ENCODE data around the gene OTX1. TPM values are rescaled to one million over a fixed set of nuclear protein-coding genes. Genes with fewer than 3 reads are reported as not detected.

OTX1 gene
- total RNA-seq, 3 donors from 2014 or later = 0.22 TPM; not detected in 2

- no peaks in the 10 kb centered on the region for H3K4me1 ChIP-seq (ENCODE audit: low read depth)
- no peaks in the 10 kb centered on the region for H3K9me3 ChIP-seq
- ATAC-seq = no peak
- TF ChIP-seq CTCF (IDR thresholded peaks at IDR 0.05) = no peak
- DNase-seq = no peak
- H3K36me3 ChIP-seq (ENCODE audit: low read depth) = no peaks in the 10 kb centered on the region
- no peak overlapping the region for H3K4me3 ChIP-seq
- intact Hi-C loops (cut with DNase I, micrococcal nuclease) = no loop called here
These were observed 12.6 kb upstream of the OTX1 start for GRCh38 chr2:63038034-63038433.

GRCh38 chr2:63040586-63040985 is 10.0 kb upstream of the OTX1 start:
- intact Hi-C loops (cut with DNase I, micrococcal nuclease) = no loop called here
- H3K4me3 ChIP-seq = no peak overlapping the region
- H3K4me1 ChIP-seq (ENCODE audit: low read depth) = no peaks in the 10 kb centered on the region
- DNase-seq (no peak), ATAC-seq (no peak)
- no peaks in the 10 kb centered on the region for H3K9me3 ChIP-seq
- TF ChIP-seq CTCF (IDR thresholded peaks at IDR 0.05) = no peak
- no peaks in the 10 kb centered on the region for H3K36me3 ChIP-seq (ENCODE audit: low read depth)

DNA sequence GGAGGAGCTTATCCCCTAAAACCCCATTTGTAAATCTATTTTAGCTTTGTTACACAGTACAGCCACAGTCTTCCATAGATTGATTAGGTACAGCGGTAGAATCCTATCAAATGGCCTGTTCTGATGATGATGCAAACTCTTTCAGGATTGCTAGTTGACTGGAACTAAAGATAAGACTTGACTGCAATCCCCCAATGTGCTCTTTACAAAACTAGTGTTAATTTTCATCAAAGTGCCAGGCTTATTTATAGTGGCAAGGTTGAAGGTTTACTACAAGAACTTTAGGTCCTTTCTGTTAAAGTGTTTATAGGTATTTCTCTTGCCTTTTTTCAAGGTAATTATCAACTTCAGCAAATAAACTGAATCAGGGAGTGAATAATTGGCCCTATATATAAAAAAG is 9.0 kb upstream of the OTX1 start:
- ATAC-seq = no peak
- intact Hi-C loops (cut with DNase I, micrococcal nuclease) = no loop called here
- no peaks in the 10 kb centered on the region for H3K4me1 ChIP-seq (ENCODE audit: low read depth)
- no peaks in the 10 kb centered on the region for H3K9me3 ChIP-seq
- H3K4me3 ChIP-seq = no peak overlapping the region
- DNase-seq = no peak
- TF ChIP-seq CTCF (IDR thresholded peaks at IDR 0.05) = no peak
- no peaks in the 10 kb centered on the region for H3K36me3 ChIP-seq (ENCODE audit: low read depth)

DNA sequence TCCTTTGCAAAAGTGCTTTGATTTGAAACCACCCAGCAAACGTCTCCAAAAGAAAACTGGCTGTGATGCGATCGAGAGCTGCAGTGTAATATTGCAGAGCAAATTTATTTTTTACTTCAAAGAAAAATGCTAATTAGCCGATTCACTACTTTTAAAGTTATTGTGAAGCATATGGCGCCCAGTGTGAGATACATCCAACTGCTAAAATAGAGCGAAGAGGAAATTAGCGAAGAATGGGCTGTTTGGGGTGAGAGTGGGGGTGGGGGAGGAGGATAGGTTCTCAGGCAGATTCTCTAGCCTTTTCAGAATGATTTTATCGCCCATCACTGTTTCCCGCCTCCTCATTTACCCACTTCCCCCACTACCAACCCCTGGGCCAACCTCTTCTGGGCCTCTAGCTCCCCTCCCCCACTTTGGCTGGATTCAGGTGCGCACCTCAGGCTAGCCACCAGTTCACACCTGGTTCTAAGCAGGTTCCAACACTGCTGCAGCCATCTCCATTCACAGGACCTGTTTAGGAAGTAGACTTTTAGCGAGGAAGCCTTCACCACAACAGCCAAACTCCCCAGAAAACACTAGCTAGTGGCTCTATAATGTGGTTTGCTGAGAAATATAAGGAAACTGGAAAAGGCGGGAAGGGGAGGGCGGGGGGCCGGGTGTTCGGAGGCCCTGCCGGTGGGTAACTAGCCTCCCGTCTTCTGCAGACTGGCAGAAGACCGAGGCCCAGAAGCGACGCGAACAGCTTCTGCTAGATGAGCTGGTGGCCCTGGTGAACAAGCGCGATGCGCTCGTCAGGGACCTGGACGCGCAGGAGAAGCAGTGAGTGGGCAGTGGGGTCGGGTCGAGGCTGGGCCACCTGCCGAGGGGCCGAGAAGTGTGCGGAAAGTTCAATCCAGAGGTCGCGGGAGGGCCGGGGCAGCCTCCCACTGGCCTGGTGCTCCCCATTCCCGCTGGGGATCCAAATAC is 6.0 kb upstream of the OTX1 start:
- intact Hi-C loops (cut with DNase I, micrococcal nuclease) = no loop called here
- peak in 1 of 3 donors; percentile 44 for DNase-seq

DNA sequence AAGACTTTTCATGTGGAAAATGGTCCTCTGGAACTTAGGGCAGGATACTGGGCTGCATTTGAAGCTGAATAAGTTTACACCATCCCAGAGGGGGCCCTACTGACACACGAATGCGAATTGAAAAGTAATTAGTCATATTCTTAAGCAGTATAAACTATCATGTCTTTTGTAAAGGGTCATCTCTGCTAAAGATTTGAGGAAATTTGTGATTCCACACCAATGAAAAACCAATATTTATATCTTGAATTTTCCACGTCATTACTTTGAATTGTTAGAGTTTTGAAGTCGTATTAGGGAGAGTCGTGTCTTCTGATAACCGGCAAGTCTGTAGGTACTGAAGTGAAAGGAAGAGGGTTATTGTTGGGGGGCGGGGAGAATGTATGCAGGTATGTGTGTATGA is 4.1 kb upstream of the OTX1 start:
- peaks cover 27% of the 10 kb centered on the region for H3K4me1 ChIP-seq (ENCODE audit: low read depth)
- H3K9me3 ChIP-seq = no peaks in the 10 kb centered on the region
- DNase-seq = no peak
- intact Hi-C loops (cut with DNase I, micrococcal nuclease) = no loop called here
- no peak for TF ChIP-seq CTCF (IDR thresholded peaks at IDR 0.05)
- no peak overlapping the region for H3K4me3 ChIP-seq
- ATAC-seq = no peak
- H3K36me3 ChIP-seq (ENCODE audit: low read depth) = no peaks in the 10 kb centered on the region

More for the DNA sequence above, 6.0 kb upstream of the OTX1 start:
- Histone ChIP-seq H3K4me3 (no peak overlapping the region), H3K4me1 (ENCODE audit: low read depth) (peaks cover 21% of the 10 kb centered on the region), H3K36me3 (ENCODE audit: low read depth) (no peaks in the 10 kb centered on the region), H3K9me3 (no peaks in the 10 kb centered on the region)
- no peak for ATAC-seq
- no peak for TF ChIP-seq CTCF (IDR thresholded peaks at IDR 0.05)

Data from mucosa of descending colon (tissue), 3 donors.